GM12891 (cell line): ENCODE results near the gene CDH4.

Experiments used
- DNase-seq: peaks from one replicate; pipeline ENCODE4 v3.0.0; 2011; ENCODE audit warnings: low spot score; ENCODE audit not compliant: insufficient read length
- FAIRE-seq: peaks from 2 replicates; lab custom pipeline; 2011; peaks lifted over from hg19 to GRCh38; lab: Jason Lieb, UNC
- PAX5 ChIP-seq: IDR thresholded peaks from 2 replicates; pipeline ENCODE4 v1.6.1; 2011; ENCODE audit warnings: low read length, moderate library complexity, mild to moderate bottlenecking; ENCODE audit not compliant: insufficient read depth, severe bottlenecking
- POLR2A ChIP-seq: IDR thresholded peaks from 2 replicates; pipeline ENCODE4 v1.6.1; 2011; ENCODE audit warnings: low read depth, low read length, control low read depth
- POLR2AphosphoS5 ChIP-seq: IDR thresholded peaks from 2 replicates; pipeline ENCODE4 v1.6.1; 2011; ENCODE audit warnings: low read depth, low read length, control low read depth
- POU2F2 ChIP-seq: IDR thresholded peaks from 2 replicates; pipeline ENCODE4 v1.6.1; 2011; ENCODE audit warnings: low read depth, mild to moderate bottlenecking, control low read depth, low read length, moderate library complexity
- SPI1 ChIP-seq: IDR thresholded peaks from 2 replicates; pipeline ENCODE4 v1.6.1; 2011; ENCODE audit warnings: low read depth, low read length, control low read depth
- TAF1 ChIP-seq: IDR thresholded peaks from 2 replicates; pipeline ENCODE4 v1.6.1; 2011; ENCODE audit warnings: low read depth, low read length, control low read depth

CDH4 gene

GRCh38 chr20:61779176-61779965 is 527.3 kb downstream of the CDH4 start:
- TF ChIP-seq PAX5 (no peak), POLR2AphosphoS5 (no peak), POLR2A (no peak), SPI1 (no peak), TAF1 (no peak), POU2F2 (no peak)
- no peak for DNase-seq
- no peak for FAIRE-seq

DNA sequence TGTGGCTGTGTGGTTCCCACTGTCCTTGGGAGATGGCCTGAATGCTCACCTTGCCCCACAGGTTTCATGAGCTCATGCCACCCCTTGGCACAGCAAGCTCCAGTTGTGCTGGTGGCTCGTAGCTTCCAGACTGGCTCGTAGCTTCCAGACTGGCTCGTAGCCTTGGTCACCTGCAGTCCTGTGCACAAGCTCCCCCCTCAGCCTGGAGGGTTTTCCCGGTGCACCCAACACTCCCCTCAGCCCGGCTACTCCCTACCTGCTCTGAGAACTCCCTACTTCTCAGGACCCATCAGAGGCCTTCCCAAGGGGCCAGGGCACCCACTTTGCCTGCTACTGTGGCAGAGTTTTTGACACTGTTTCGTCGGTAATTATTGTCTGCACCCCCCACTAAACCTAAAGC is 528.0 kb downstream of the CDH4 start:
- FAIRE-seq = no peak
- no peak for DNase-seq
- no peak for TF ChIP-seq SPI1

DNA sequence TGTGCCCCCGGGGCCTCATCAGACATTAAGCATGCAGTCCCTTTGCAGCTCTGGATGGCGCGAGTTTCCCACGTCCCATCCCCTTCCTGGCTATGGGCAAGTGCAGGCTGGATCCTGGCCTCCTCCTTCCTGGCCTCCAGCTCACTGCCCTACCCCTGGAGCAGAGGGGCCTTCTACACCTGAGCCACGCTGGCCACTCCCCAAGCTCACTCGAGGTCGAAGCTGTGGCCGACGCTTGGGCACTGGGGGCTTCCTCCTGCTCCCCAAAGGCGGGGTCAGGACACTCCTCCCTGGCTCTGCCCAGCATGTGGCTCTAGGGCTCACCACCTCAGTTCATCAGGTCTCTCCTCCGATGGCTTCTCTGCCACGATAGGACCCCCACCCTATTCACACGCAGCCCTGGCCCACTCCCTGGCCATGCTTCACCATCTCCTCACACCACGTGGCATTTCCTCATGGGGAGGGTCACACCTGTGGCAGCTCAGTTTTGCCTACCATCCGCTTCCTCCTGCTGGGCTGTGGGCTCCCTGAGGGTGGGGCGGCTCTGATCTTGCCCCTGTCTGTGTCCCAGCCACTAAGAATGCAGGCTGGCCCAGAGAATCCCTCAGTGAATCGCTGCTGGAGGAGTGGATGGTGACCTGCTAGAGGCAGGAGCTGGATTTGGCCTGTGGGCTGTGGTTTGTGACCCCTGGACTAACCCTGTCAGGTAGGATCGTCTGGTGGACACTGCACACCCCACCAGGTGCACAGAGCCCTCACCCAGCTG is 532.9 kb downstream of the CDH4 start:
- DNase-seq (no peak), FAIRE-seq (no peak)
- TF ChIP-seq TAF1 (no peak), POLR2A (no peak), PAX5 (no peak), SPI1 (no peak), POLR2AphosphoS5 (no peak), POU2F2 (no peak)

DNA sequence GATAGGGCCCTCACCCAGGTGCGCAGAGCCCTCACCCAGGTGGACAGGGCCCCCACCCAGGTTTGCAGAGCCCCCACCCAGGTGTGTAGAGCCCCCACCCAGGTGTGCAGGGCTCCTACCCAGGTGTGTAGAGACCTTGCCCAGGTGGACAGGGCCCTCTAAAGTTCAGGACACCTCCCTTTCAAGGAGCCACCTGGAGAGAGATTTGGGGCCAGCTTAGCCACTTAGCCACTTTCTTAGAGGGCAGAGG is 533.4 kb downstream of the CDH4 start:
- TF ChIP-seq TAF1 (no peak), POLR2AphosphoS5 (no peak), POLR2A (no peak), PAX5 (no peak), SPI1 (no peak), POU2F2 (no peak)
- no peak for DNase-seq
- no peak for FAIRE-seq

DNA sequence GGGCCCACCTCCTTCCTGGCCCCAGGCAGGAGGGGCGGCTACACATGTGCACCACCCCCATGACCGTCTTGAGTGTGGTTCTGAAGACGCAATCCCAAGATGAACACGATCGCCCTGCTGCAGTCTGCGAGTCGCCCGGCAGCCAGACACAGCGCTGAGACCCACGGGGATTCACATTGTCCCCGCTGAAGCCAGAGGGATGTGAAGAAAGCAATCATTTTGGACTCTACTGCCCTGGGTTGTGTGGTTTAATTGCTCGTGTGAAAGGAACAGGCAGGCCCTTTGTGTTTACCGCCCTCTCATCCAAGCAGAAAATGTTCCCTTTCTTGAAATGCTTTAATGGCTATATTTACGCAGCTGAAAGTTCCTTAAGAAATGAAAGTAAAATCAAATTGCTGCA is 534.2 kb downstream of the CDH4 start:
- TF ChIP-seq POU2F2 = no peak
- TF ChIP-seq PAX5 = no peak
- TF ChIP-seq TAF1 = no peak
- no peak for TF ChIP-seq SPI1
- FAIRE-seq (no peak), DNase-seq (no peak)

DNA sequence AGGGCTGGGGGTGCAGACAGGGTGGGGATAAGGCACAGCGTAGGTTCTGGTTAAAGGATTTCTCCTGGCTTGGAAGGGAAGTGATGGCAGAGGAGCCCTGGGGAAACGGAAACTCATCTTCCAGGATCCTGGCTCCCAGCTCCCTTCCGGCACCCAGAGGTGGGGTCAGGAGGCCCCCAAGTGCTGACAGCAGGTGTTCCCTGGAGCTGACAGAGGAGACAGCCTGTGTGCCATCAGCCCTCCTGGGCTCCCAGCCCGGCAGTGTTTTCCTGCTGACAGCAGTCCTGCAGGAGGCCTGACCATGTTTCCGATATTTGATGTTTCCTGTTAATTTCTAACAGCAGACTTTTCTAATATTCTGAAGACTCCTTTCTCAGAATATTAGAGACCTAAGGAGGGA is 536.3 kb downstream of the CDH4 start:
- DNase-seq = no peak
- TF ChIP-seq TAF1 = no peak
- TF ChIP-seq POLR2AphosphoS5 = no peak
- FAIRE-seq = no peak

GRCh38 chr20:61789329-61789728 is 537.3 kb downstream of the CDH4 start:
- TF ChIP-seq PAX5 = no peak
- TF ChIP-seq TAF1 = no peak
- TF ChIP-seq SPI1 = no peak
- TF ChIP-seq POU2F2 = no peak
- no peak for TF ChIP-seq POLR2A
- no peak for TF ChIP-seq POLR2AphosphoS5
- DNase-seq = no peak
- no peak for FAIRE-seq

- TF ChIP-seq POU2F2 (no peak), TAF1 (no peak), PAX5 (no peak), SPI1 (no peak), POLR2A (no peak), POLR2AphosphoS5 (no peak)
- no peak for FAIRE-seq
These were observed 538.2 kb downstream of the CDH4 start for GRCh38 chr20:61790116-61790827.

DNA sequence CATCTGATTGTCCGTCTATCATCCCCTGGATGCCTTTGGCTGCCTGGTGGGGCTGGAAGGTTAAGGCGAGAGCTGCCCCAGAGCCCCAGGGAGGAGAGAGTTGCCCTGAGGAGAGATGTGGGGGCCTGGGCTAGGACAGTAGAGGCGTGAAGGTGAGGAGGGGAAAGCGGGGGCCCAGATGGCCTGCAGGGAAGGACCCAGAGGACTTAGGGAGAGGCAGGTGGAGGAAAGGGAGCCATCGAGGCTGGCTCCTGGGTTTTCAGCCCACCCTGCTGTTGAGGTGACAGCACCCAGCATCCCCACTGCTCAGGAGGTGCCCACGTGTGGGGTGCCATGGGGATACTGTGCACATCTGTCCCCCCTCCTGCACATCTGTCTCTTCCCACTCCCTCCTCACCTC is 539.9 kb downstream of the CDH4 start:
- DNase-seq = no peak
- no peak for FAIRE-seq
- TF ChIP-seq POLR2A (no peak), POLR2AphosphoS5 (no peak), POU2F2 (no peak), TAF1 (no peak), PAX5 (no peak), SPI1 (no peak)

More at GRCh38 chr20:61790116-61790827, 538.2 kb downstream of the CDH4 start:
- DNase-seq = no peak
